KMS-11 (cell line): Measurements from ENCODE around the gene CENPT.

Source experiments
- H2AFZ ChIP-seq: fragments of 200-600 bp; sonication (generic); 2 replicates; pipeline ENCODE4 v1.6.1; 2016; ENCODE audit warnings: antibody characterized with exemption, mixed run types, low read depth
- H3K27ac ChIP-seq: fragments of 200-600 bp; sonication (generic); 2 replicates; pipeline ENCODE4 v1.6.1; 2016; ENCODE audit warnings: mild to moderate bottlenecking, mixed run types
- H3K27me3 ChIP-seq: fragments of 200-600 bp; sonication (generic); 2 replicates; pipeline ENCODE4 v1.6.1; 2017; ENCODE audit warnings: mild to moderate bottlenecking, low read depth, mixed run types, moderate library complexity; ENCODE audit not compliant: insufficient read depth
- H3K36me3 ChIP-seq: fragments of 200-600 bp; sonication (generic); 2 replicates; pipeline ENCODE4 v1.6.1; 2017; ENCODE audit warnings: mild to moderate bottlenecking, mixed run types; ENCODE audit not compliant: insufficient read depth
- H3K4me1 ChIP-seq: fragments of 200-600 bp; sonication (generic); 2 replicates; pipeline ENCODE4 v1.6.1; 2016; ENCODE audit warnings: mild to moderate bottlenecking, low read depth, mixed run types; ENCODE audit not compliant: poor library complexity, severe bottlenecking
- H3K4me2 ChIP-seq: fragments of 200-600 bp; sonication (generic); 2 replicates; pipeline ENCODE4 v1.7.0; 2016; ENCODE audit warnings: mild to moderate bottlenecking, mixed run types
- H3K4me3 ChIP-seq: fragments of 200-600 bp; sonication (generic); IDR thresholded peaks from 2 replicates; pipeline ENCODE4 v1.6.1; 2017; ENCODE audit warnings: low read depth, low read length, mixed read lengths; ENCODE audit not compliant: insufficient read depth
- H3K79me2 ChIP-seq: fragments of 200-600 bp; sonication (generic); 2 replicates; pipeline ENCODE4 v1.6.1; 2016; ENCODE audit warnings: low read depth, mixed run types; ENCODE audit not compliant: insufficient read depth
- H3K9ac ChIP-seq: fragments of 200-600 bp; sonication (generic); 2 replicates; pipeline ENCODE4 v1.6.1; 2016; ENCODE audit warnings: mild to moderate bottlenecking, mixed run types
- H4K20me1 ChIP-seq: fragments of 200-600 bp; sonication (generic); 2 replicates; pipeline ENCODE4 v1.6.1; 2016; ENCODE audit warnings: mild to moderate bottlenecking, mixed run types; ENCODE audit not compliant: insufficient read depth
- TF ChIP-seq, protein P1 (sequence below): fragments of 200-600 bp; sonication (generic); conservative IDR thresholded peaks from 2 replicates; pipeline ENCODE4 v1.6.1; 2017; ENCODE audit warnings: low read depth, mild to moderate bottlenecking, antibody characterized with exemption, low read length, moderate library complexity, mixed read lengths

Gene CENPT

GRCh38 chr16:67882374-67883145 is 35.1 kb upstream of the CENPT start:
- Histone ChIP-seq H3K4me3 (no peak overlapping the region), H3K4me2 (no peak overlapping the region), H3K36me3 (peaks cover 14% of the 10 kb centered on the region; the same call in 1 of the 2 replicates), H3K27ac (no peak overlapping the region), H4K20me1 (no peaks in the 10 kb centered on the region), H3K79me2 (no peaks in the 10 kb centered on the region), H3K27me3 (no peaks in the 10 kb centered on the region), H2AFZ (no peak overlapping the region), H3K4me1 (no peaks in the 10 kb centered on the region), H3K9ac (no peak overlapping the region)
- TF ChIP-seq, protein P1, sequence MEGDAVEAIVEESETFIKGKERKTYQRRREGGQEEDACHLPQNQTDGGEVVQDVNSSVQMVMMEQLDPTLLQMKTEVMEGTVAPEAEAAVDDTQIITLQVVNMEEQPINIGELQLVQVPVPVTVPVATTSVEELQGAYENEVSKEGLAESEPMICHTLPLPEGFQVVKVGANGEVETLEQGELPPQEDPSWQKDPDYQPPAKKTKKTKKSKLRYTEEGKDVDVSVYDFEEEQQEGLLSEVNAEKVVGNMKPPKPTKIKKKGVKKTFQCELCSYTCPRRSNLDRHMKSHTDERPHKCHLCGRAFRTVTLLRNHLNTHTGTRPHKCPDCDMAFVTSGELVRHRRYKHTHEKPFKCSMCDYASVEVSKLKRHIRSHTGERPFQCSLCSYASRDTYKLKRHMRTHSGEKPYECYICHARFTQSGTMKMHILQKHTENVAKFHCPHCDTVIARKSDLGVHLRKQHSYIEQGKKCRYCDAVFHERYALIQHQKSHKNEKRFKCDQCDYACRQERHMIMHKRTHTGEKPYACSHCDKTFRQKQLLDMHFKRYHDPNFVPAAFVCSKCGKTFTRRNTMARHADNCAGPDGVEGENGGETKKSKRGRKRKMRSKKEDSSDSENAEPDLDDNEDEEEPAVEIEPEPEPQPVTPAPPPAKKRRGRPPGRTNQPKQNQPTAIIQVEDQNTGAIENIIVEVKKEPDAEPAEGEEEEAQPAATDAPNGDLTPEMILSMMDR: no peak

DNA sequence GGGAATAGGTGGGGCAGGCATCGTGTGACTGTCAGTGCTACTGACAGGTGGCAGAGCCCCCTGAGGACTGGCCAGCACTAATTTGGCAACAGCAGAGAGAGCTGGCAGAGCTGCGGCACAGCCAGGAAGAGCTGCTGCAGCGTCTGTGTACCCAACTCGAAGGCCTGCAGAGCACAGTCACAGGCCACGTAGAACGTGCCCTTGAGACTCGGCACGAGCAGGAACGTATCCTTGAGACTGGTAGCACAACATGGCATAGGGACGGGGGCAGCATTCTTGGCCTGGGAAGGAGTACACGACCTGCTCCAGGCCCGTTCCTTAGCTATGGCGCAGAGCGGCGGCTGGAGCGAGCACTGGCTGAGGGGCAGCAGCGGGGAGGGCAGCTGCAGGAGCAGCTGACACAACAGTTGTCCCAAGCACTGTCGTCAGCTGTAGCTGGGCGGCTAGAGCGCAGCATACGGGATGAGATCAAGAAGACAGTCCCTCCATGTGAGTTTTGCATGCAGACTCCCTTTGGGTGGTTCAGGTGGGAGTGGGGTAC is 34.2 kb upstream of the CENPT start:
- Histone ChIP-seq H4K20me1 (no peaks in the 10 kb centered on the region), H3K4me3 (no peak overlapping the region), H3K27me3 (no peaks in the 10 kb centered on the region), H2AFZ (no peak overlapping the region), H3K9ac (no peak overlapping the region), H3K27ac (no peak overlapping the region), H3K36me3 (peaks cover 18% of the 10 kb centered on the region; the same call in 1 of the 2 replicates), H3K79me2 (no peaks in the 10 kb centered on the region; the same call in 1 of the 2 replicates), H3K4me2 (no peak overlapping the region), H3K4me1 (no peaks in the 10 kb centered on the region)
- TF ChIP-seq, protein P1: no peak

- no peak overlapping the region for H3K9ac ChIP-seq
- no peak overlapping the region for H2AFZ ChIP-seq
- peaks cover under 1% of the 10 kb centered on the region for H3K4me1 ChIP-seq
- TF ChIP-seq, protein P1: no peak
- no peaks in the 10 kb centered on the region for H4K20me1 ChIP-seq
- H3K36me3 ChIP-seq: peaks cover 18% of the 10 kb centered on the region; the same call in 1 of the 2 replicates
- peaks cover 4% of the 10 kb centered on the region; the same call in 1 of the 2 replicates for H3K79me2 ChIP-seq
- H3K27ac ChIP-seq: no peak overlapping the region
- H3K4me2 ChIP-seq: no peak overlapping the region
- H3K27me3 ChIP-seq: no peaks in the 10 kb centered on the region
- no peak overlapping the region for H3K4me3 ChIP-seq
Measured at GRCh38 chr16:67880584-67880983, 33.1 kb upstream of the CENPT start.

- Histone ChIP-seq H3K4me3 (no peak overlapping the region), H3K27me3 (no peaks in the 10 kb centered on the region), H2AFZ (no peak overlapping the region), H3K79me2 (peaks cover 11% of the 10 kb centered on the region; the same call in 1 of the 2 replicates), H3K36me3 (peaks cover 18% of the 10 kb centered on the region; the same call in 1 of the 2 replicates), H3K27ac (no peak overlapping the region), H3K9ac (no peak overlapping the region), H3K4me2 (no peak overlapping the region), H4K20me1 (no peaks in the 10 kb centered on the region), H3K4me1 (peaks cover 7% of the 10 kb centered on the region)
- TF ChIP-seq, protein P1: no peak
Measured at GRCh38 chr16:67879936-67880335, 32.4 kb upstream of the CENPT start.
